Loucy (cell line): ENCODE data around the gene LMO7.

ENCODE experiments used
- CTCF ChIP-seq: fragments of 200-600 bp; sonication (generic); conservative IDR thresholded peaks from 2 replicates; pipeline ENCODE4 v1.5.1; 2014; ENCODE audit warnings: mild to moderate bottlenecking, antibody characterized with exemption, low read length
- EZH2phosphoT487 ChIP-seq: fragments of 200-600 bp; IDR thresholded peaks from 2 replicates; pipeline ENCODE4 v1.6.1; 2018; ENCODE audit warnings: antibody characterized with exemption, mild to moderate bottlenecking, moderate library complexity, borderline replicate concordance

GRCh38 chr13:75723901-75724300 lies 87.8 kb downstream of the LMO7 start:
- TF ChIP-seq CTCF (no peak), EZH2phosphoT487 (no peak)
